Medulla oblongata (tissue), 1 donor: ENCODE measurements around the gene PRM2.
"Not testable (repeated sequence)": the region's sequence is repeated elsewhere in the genome, so short reads cannot be mapped to it uniquely, and the experiment has no call there.

Experiments
- DNase-seq: peaks from one replicate; pipeline ENCODE4 v3.0.0-alpha.2; 2015; ENCODE audit errors: extremely low spot score

Gene PRM2

DNA sequence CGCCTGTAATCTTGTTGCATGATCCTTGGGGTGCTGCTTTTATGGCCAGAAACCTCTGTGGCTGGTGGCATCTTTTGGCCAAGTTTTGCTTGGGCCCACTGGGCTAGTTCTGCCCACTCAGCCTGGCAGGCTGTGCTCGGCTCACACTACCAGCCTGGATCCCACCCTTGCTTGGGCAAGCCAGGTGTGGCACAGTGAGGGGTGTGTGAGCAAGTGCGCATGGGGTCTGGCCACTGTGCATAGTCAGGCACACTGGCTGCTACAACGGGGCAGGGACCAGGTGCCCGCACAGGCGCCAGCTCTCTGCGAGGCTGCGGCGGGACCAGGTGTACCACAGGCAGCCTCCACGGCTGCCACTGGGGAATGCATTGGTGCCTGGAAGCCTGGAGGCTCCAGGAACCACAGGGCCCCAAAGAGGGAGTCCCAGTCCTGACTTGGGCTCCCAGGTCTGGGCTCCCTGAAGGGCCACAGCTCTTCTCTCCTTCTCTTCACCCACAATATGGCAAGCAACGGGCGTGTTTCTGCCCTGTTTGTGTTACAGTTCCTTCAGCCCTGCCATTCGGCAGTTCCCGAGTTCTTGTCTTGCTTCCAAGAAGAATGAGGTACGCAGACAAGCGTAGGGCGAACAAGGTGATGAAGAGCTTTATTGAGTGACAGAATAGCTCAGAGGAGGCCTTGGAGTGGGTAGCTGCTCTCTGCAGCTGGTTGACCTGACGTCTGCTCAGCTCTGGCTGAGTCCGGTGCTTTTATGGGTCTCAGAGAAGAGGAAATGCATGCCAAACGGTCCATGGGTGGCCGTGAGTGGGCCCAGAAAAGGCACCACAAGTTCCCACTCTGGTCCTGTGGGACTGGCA, 31.6 kb upstream of the PRM2 start:
- DNase-seq: no peak

DNA sequence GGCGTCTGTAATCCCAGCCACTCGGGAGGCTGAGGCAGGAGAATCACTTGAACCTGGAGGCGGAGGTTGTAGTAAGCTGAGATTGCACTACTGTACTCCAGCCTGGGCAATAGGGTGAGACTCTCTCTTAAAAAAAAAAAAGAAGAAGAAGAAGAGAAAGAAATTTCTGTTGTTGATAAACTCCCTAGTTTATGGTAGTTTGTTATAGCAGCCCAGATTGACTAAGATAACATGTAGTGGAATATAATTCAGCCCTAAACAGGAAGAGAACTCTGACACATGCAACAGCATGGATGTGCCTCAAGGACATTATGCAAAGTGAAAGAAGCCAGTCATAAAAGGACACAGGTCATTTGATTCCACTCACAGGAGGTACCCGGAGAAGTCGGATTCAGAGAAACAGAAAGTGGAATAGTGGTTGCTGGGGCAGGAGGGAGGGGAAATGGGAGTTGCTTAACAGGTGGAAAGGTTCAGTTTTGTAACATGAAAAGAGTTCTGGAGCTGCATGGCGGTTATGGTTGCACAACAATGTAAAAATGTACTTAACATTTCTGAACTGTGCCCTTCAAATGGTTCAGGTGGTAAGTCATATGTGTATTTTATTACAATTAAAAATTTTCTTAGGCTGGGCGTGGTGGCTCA, 30.8 kb upstream of the PRM2 start:
- no peak for DNase-seq

DNA sequence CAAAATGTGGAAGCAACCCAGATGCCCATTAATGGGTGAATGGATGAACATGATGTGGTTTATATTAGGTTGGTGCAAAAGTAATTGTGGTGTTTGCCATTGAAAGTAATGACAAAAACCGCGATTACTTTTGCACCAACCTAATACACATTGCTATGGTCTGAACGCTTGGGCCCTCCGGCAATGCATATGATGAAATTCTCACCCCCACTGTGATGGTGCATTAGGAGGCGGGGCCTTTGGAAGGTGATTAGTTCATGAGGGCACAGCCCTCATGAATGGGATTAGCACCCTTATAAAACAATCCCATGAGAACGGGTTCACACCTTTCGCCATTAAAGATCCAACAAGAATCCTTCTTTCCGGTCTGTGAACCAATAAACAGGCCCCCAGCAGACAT, 30.1 kb upstream of the PRM2 start:
- DNase-seq: no peak

DNA sequence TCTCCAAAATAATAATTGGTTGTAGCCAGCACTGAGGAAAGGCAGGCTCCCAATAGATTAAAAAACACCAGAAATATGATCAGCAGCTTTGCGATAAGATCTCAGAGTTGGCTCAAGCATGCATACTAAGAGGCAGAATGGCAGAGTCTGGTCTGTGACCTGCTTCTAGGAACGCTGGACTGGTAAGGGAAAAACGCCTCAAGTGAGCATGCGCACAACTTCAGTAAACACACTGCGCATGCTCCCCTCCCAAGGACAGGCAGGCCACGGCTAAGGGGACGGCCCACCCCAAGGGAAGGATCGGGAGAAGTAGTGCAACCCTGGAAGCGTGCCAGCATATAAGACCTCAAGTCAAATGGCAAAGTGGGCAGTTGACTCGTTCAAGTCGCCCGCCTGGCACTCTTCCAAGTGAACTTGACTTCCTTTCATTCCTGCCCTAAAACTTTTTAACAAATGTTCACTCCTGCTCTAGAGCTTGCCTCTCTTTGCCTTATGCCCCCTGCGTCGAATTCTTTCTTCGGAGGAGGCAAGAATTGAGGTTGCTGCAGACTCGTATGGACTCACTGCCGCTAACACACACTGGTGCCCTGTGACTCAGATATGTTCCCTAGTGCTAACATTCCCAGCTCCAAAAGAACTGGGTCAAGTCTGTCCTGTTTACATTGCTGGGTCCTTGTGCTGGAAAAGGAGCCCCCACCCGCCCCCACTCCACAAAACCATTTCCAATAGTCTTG, 27.3 kb upstream of the PRM2 start:
- no peak for DNase-seq

DNA sequence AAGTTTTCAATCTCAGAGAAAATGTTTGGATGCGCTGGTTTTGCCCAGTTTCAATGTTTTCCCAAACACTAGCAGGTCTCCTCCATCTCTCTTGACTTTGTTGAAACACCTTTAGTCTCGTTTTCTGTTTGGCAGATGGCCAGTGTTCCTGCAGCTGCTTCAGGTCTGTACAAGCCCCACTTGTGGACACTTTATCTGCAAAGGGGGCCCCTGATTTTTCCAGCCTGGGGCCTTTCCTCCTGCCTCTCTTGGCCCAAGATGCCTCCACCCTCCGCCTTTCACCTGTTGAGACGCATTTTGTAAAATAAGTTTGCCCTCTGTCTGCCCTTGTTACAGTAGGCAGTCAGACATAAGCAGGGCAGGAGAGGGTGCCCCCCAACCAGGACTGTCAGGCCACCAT, 26.7 kb upstream of the PRM2 start:
- no peak for DNase-seq

DNA sequence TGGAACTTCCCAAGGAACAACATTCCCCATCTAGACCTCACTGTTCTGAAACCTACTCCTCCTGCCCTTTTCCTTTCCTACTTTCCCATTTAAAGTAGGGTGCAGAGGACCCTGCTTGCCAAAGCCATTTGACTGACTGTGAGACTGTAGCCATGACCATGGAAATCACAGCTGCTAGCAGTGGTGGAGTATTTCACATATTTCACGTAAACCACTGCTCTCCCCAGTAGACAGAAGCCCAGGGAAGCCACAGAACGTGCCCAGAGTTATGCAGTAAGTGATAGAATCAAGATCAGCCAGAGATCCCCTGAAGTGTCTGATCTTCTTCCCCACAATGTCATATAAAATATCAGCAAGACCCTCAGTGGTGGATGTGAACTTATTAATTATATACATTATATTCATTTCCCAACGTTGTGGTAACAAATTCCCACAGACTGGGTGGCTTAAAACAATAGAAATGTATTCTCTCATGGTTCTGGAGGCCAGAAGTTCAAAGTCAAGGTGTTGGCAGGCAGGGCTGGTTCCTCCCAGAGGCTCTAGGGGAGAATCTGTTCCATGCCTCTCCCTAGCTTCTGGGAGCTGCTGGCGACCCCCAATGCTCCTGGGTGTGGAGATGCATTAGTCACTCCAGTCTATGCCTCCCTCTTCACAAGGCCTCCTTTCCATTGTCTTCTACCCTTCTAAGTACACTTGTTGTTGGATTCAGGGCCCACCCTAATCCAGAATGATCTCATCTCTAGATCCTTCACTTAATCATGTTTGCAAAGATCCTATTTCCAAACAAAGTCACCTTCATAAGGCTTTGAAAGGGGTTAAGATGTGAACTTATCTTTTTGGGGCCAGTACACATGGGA, 25.6 kb upstream of the PRM2 start:
- no peak for DNase-seq

DNA sequence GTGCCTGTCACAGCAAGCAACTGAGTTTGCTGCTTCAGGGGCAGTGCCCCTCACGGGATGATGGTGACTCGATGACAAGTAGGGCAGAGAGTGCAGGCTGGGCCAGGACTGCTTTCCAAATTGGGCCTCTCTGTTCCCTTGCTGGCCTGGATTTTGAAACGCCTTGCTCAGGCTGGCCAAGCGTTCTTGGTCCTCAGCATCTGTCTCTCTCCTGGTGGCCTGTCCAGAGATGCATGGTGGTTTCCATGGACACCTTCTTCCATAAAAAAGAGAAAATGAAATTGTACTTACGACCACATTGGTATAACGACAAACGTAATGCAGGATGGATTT, 24.2 kb upstream of the PRM2 start:
- DNase-seq: no peak

DNA sequence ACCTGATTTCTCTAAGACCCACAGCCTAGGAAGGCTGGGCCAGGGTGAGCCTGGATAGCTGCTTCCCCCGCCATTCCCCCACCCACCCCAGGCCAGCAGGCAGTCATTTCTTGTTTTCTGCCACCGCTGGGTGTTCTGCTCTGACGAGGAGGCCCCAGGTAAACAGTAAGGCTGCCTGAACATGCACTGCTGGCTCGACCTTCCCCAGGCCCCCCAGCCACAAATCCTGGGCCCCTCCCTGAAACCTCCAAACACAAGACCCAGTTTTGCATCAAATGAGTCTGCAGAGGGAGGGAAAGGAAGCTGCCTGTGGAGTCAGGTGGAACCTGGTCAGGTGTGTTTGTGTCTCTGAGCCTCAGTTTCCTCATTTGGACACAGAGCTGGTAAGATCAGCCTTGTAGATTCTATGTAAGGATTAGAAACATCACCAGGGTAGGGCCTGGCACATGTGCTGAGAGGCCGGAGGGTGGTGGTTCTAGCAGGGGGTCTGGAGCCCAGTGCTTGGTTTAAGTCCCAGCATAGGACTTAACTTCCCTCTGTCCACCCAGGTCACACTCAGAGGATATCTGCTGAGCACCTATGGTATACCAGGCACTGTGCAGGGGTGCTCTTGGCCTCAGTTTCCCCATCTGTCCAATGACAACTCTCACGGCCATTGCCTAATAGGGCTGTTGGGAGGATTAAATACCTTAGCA, 23.7 kb upstream of the PRM2 start:
- no peak for DNase-seq

DNA sequence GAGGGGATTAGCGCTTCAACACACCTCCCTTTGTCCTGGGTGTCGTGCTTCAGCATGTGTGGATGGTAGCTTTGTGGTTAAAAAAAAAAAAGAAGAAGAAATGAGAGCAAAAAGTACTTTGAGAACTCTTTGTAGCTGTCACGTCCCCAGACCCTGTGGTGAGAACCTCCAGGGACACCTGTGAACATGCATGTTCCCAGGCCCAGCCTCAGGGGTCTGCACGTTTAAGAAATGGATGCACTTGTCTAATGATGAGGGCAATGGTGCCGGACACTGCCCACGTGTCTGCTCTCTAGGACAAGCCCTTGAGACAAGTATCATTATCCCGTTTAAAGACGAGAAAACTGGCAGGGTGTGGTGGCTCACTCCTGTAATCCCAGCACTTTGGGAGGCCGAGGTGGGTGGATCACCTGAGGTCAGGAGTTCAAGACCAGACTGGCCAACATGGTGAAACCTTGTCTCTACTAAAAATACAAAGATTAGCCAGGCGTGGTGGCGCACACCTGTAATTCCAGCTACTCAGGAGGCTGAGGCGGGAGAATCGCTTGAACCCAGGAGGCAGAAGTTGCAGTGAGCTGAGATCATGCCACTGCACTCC, 22.8 kb upstream of the PRM2 start:
- not testable (repeated sequence) for DNase-seq

DNA sequence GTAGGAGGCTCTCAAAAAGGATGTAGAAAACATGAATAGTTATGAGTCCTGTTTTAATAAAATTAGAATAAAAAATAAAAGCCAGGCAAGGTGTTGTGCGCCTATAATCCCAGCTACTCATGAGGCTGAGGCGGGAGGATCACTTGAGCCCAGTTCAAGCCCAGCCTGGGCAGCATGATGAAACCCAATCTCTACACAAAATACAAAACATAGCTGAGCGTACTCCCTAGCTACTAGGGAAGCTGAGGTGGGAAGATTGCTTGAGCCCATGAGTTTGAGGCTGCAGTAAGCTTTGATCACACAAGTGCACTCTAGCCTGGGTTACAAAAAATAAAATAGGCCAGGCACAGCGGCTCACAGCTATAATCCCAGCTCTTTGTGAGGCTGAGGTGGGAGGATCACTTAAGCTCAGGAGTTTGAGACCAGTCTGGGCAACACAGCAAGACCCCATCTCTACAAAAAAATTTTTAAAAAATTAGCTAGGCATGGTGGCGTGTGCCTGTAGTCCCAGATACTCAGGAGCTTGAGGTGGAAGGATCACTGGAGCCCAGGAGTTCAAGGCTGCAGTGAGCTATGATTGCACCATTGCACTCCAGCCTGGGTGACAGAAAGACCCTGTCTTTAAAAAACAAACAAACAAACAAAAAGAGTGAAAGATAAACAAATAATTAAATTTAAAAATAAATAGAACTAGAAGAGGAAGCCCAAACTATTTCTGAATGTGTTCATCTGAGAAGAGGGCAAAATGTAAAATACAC, 22.0 kb upstream of the PRM2 start:
- no peak for DNase-seq

DNA sequence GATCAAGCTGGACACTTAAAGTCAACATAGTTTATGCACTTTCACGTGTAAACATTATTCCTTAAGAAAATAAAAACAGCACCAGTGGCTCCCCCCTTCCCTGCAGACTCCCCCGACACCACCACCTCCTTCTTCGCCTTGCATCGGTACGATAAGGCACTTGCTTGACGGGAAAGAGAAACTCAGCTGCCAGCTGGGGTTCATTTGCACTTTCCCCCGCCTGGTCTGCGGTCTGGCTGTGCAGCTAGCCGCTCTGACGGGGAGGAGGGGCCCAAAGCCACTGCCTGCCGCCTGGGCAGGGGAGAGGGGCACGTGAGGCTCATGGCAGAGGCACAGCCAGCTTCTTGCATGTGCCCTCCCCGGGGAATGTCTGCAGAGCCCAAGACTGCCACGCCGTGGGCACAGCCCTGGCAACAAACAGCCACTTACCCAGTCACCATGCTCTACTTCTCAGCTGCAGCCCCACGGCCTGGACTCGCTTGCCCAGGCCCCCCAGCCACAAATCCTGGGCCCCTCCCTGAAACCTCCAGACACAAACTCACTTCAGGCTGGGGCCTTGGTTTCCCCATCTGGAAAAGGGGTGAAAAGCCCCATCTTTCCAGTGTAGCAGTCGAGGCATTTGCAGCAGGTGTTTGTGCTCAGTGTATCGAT, 21.3 kb upstream of the PRM2 start:
- peak; percentile 87 for DNase-seq

DNA sequence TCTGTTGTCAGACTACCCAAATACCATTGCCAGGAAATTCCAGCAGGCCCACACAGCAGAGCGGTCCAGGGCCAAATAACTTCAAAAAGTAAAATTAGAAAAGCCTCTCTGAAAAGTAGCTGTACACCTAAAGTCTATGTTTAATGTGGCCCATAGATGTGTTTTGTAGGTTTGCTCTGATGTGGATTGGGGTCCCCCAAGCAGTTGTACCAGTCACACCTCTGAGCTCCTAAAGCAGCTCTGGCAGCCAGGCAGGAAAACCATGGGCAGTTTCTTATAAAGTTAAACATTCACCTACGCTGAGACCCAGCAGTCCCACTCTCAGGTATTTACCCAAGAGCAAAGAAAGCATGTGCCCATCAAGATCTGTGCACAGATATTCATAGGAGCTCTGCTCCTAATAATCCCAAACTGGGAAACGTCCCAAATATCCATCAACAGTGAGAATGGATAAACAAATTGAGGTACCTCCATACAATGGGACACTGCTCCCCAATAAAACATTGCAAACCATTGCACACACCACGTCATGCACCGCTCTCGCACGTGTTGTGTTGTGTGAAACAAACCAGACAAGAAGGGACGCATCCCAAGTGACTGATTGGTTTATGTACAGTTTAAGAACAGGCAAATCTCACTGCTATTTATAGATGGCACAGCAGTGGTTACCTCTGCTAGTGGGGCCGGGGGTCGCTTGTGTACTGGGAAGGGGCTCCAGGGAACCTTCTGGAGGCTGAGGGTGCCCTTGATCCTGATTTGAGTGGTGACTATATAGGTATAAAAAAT, 20.6 kb upstream of the PRM2 start:
- no peak for DNase-seq

DNA sequence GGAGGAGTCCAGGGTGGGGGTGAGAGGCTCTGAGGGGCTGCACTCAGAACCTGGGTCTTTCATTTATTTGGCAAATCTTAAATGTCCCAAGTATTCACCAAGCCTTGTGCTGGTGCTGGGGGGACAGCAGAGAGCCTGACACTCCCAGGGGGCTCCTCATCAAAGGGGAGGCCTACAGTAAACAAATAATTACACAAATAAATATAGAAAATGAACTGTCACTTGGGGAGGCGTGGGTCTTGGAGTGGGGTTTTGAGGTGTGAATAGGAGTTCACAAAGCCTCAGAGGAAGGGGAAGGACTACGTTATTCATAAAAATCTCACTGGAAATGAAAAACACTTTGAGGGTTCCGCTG, 20.0 kb upstream of the PRM2 start:
- DNase-seq: no peak

DNA sequence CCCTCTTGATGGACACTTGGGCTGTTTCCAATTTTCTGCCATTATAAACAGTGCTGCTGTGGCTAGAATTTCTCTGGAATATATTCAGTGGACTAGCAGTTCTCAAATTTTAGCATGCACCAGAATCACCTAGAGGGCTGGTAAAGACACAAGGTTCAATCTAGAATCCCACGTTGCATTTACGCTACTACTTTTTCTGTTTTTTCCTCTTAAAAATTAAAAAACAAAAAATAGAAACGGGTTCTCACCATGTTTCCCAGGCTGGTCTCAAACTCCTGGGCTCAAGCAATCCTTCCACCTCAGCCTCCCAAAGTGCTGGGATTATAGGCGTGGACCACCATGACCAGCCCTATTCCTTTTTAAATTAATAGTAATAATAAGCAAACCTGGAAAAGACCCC, 19.4 kb upstream of the PRM2 start:
- no peak for DNase-seq

DNA sequence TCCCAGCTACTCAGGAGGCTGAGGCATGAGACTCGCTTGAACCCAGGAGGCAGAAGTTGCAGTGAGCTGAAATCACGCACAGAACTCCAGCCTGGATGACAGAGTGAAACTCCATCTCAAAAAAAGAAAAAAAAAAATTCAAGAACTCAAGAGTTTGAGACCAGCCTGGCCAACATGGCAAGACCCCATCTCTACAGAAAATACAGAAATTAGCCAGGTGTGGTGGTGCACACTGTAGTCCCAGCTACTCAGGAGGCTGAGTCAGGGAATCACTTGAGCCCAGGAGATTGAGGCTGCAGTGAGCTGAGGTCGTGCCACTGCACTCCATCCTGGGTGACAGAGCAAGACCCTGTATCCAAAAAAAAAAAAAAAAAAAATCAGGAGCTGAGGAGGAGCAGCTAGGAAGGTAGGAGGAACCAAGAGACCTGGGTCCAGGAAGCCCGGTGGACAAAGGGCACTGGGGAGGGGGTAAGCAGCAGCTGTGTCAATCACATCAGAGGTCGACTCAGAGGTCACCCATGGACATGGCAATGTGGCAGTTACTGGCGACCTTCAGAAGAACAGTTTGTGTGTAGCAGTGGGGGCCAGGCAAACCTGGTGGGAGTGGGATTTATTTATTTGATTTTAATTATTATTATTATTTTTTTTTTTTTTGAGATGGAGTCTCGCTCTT, 15.9 kb upstream of the PRM2 start:
- DNase-seq: no peak

DNA sequence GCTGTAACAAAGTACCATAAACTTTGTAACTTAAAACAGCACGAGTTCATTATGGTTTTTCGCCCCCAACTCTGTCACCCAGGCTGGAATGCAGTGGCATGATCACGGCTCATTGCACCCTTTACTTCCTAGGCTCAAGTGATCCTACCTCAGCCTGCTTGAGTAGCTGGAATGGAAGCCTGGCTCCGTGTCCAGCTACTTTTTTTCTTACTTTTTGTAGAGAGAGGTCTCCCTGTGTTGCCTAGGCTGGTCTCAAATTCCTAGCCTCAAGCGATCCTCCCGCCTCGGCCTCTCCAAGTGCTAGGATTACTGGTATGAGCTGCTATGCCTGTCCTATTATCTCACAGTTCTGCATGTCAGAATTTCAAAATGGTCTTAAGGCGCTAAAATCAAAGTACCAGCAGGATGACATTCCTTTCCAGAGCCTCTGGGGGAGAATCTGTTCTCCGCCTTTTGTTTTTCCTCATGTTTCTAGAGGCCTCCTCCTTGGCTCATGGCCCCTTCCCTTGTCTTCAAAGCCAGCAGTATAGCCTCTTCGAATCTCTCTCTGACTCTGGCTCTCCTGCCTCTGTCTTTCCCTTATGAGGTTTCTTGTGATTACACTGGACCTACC, 14.9 kb upstream of the PRM2 start:
- DNase-seq: no peak

DNA sequence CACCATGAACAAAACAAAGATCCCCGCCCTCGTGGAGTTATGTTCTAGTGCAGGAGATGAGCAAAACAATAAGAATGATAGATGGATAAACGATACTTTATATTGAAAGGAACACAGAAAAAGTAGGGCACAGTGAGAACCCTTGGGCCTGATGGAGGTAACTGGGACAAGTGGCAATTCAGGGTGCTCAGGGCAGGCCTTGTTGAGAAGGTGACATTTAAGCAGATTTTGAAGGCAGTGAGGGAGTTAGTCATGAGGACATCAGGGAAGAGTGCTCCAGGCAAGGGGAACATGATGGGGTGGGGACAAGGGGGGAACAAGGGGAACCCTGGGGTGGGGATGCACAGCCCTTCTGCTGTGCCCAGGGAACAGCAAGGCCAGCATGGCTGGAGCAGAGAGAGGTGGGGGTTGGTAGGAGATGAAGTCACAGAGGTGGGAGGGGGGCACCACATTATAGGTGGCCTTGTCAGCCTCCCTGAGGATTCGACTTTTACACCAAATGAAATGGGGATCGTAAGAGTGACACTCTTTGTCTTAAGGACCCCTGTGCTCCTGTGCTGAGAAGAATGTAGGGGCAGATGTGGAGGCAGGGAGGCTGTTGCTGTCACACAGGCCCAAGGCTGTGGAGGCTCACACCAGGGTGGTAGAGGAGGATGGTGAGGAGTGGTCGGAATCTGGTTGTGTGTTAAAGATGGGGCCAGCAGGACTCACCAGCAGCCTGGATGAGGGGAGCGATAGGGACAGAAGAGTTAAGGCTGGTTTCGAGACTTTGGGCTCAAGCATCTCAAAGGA, 14.0 kb upstream of the PRM2 start:
- no peak for DNase-seq
